Hepatocyte (in vitro differentiated cells): ENCODE measurements around the gene EEFSEC. TPM values are rescaled to one million over a fixed set of nuclear protein-coding genes. Genes with fewer than 3 reads are reported as not detected.

Experiments used
- DNase-seq: peaks from one replicate; pipeline ENCODE4 v3.0.0-alpha.2; 2016; ENCODE audit warnings: low spot score
- H2AFZ ChIP-seq: fragments of 200-600 bp; sonication (generic); 2 replicates; pipeline ENCODE4 v1.6.0; 2016; ENCODE audit warnings: antibody characterized with exemption, mild to moderate bottlenecking
- H3K27ac ChIP-seq: fragments of 200-600 bp; sonication (generic); 2 replicates; pipeline ENCODE4 v1.5.1; 2016; ENCODE audit warnings: mild to moderate bottlenecking
- H3K27me3 ChIP-seq: fragments of 200-600 bp; sonication (generic); 2 replicates; pipeline ENCODE4 v1.6.1; 2016
- H3K36me3 ChIP-seq: fragments of 200-600 bp; sonication (generic); replicated peaks from 2 replicates; pipeline ENCODE4 v1.5.1; 2016; ENCODE audit warnings: low read depth; ENCODE audit not compliant: insufficient read depth
- H3K4me1 ChIP-seq: fragments of 200-600 bp; sonication (generic); 2 replicates; pipeline ENCODE4 v1.5.1; 2016; ENCODE audit warnings: mild to moderate bottlenecking, moderate library complexity; ENCODE audit not compliant: insufficient read depth
- H3K4me2 ChIP-seq: fragments of 200-600 bp; sonication (generic); 2 replicates; pipeline ENCODE4 v1.6.0; 2016
- H3K4me3 ChIP-seq: fragments of 200-600 bp; sonication (generic); 2 replicates; pipeline ENCODE4 v1.5.1; 2016; ENCODE audit warnings: mild to moderate bottlenecking
- H3K79me2 ChIP-seq: fragments of 200-600 bp; sonication (generic); 2 replicates; pipeline ENCODE4 v1.6.0; 2017; ENCODE audit warnings: mild to moderate bottlenecking
- H3K9me2 ChIP-seq: fragments of 200-600 bp; sonication (generic); replicated peaks from 2 replicates; pipeline ENCODE4 v1.6.0; 2017; ENCODE audit warnings: mild to moderate bottlenecking; ENCODE audit not compliant: insufficient read depth
- H3K9me3 ChIP-seq: fragments of 200-600 bp; sonication (generic); 2 replicates; pipeline ENCODE4 v1.5.1; 2016; ENCODE audit warnings: low read depth, mild to moderate bottlenecking
- H4K20me1 ChIP-seq: fragments of 200-600 bp; sonication (generic); 2 replicates; pipeline ENCODE4 v1.6.0; 2016; ENCODE audit warnings: mild to moderate bottlenecking; ENCODE audit not compliant: insufficient read depth, poor library complexity, severe bottlenecking
- CTCF ChIP-seq: fragments of 200-600 bp; sonication (generic); IDR thresholded peaks from 2 replicates; pipeline ENCODE4 v1.5.1; 2016; ENCODE audit warnings: antibody characterized with exemption, mild to moderate bottlenecking; ENCODE audit not compliant: poor library complexity
- EZH2 ChIP-seq: fragments of 200-600 bp; sonication (generic); IDR thresholded peaks from 2 replicates; pipeline ENCODE4 v1.6.1; 2016; ENCODE audit warnings: antibody characterized with exemption, mild to moderate bottlenecking, borderline replicate concordance
- EZH2phosphoT487 ChIP-seq: fragments of 200-600 bp; sonication (generic); IDR thresholded peaks from one replicate; pipeline ENCODE4 v1.6.1; 2018; ENCODE audit warnings: antibody characterized with exemption, mild to moderate bottlenecking, low read depth, moderate library complexity; ENCODE audit not compliant: unreplicated experiment, severe bottlenecking
- WGBS: methylation state at CpG from one replicate; pipeline ENCODE4 v1.1.6; 2016; ENCODE audit warnings: low lambda C conversion rate; ENCODE audit errors: missing lambda C conversion rate; 5-methylcytosine and 5-hydroxymethylcytosine counted together
- polyA plus RNA-seq: library from polyadenylated mRNA; unstranded; fragments of >200 nt; fragmentation: Nextera tagmentation; extraction: Ambion mirVana; gene quantifications from 2 replicates; pipeline ENCODE4 v1.2.1, GENCODE V29; 2016
- total RNA-seq: library from RNA; depleted of rRNA; stranded (reverse); fragments of >200 nt; gene quantifications from 2 replicates; pipeline ENCODE4 v1.2.3, GENCODE V29; 2014

Gene EEFSEC
- total and polyA plus RNA-seq, 2 experiments from 2014 or later = 9.8 to 17.5 TPM

- no peak overlapping the region for H3K27ac ChIP-seq
These were observed 242.3 kb downstream of the EEFSEC start for GRCh38 chr3:128395500-128396162.

GRCh38 chr3:128397484-128397883 lies 244.2 kb downstream of the EEFSEC start:
- WGBS = 97% methylated on average over 5 of the region's 5 CpGs
- Histone ChIP-seq H3K9me2 (no peaks in the 10 kb centered on the region), H3K9me3 (no peaks in the 10 kb centered on the region), H3K4me1 (no peaks in the 10 kb centered on the region), H3K79me2 (no peaks in the 10 kb centered on the region), H3K36me3 (no peaks in the 10 kb centered on the region), H2AFZ (no peak overlapping the region), H3K27ac (no peak overlapping the region), H3K27me3 (no peaks in the 10 kb centered on the region), H3K4me2 (no peak overlapping the region), H3K4me3 (no peak overlapping the region), H4K20me1 (no peaks in the 10 kb centered on the region)
- no peak for DNase-seq
- TF ChIP-seq EZH2phosphoT487 (no peak), EZH2 (no peak), CTCF (no peak)

More at GRCh38 chr3:128395500-128396162, 242.3 kb downstream of the EEFSEC start:
- H3K36me3 ChIP-seq = no peaks in the 10 kb centered on the region
- whole genome bisulfite sequencing = 66% methylated on average over 9 of the region's 9 CpGs
- no peak for TF ChIP-seq EZH2phosphoT487
- no peak for TF ChIP-seq EZH2
- no peak for TF ChIP-seq CTCF
- H3K9me3 ChIP-seq = no peaks in the 10 kb centered on the region
- no peaks in the 10 kb centered on the region for H3K9me2 ChIP-seq
- H3K4me3 ChIP-seq = no peak overlapping the region
- H2AFZ ChIP-seq = no peak overlapping the region
- no peak overlapping the region for H3K4me2 ChIP-seq
- H3K4me1 ChIP-seq = no peaks in the 10 kb centered on the region
- H3K27me3 ChIP-seq = no peaks in the 10 kb centered on the region
- H4K20me1 ChIP-seq = no peaks in the 10 kb centered on the region
- DNase-seq = no peak
- H3K79me2 ChIP-seq = no peaks in the 10 kb centered on the region

- Histone ChIP-seq H3K4me3 (no peak overlapping the region), H3K36me3 (no peaks in the 10 kb centered on the region), H3K4me1 (no peaks in the 10 kb centered on the region), H2AFZ (no peak overlapping the region), H3K27ac (no peak overlapping the region), H3K79me2 (no peaks in the 10 kb centered on the region), H3K9me2 (no peaks in the 10 kb centered on the region), H3K4me2 (no peak overlapping the region), H3K27me3 (no peaks in the 10 kb centered on the region), H3K9me3 (no peaks in the 10 kb centered on the region), H4K20me1 (no peaks in the 10 kb centered on the region)
- TF ChIP-seq EZH2 (no peak), EZH2phosphoT487 (no peak), CTCF (no peak)
- no peak for DNase-seq
- WGBS = 85% methylated on average over 8 of the region's 8 CpGs
These were observed 245.3 kb downstream of the EEFSEC start for GRCh38 chr3:128398586-128398985.
